GM19455 (cell line): Measurements from ENCODE around the gene MYOCD.
"Not testable (repeated sequence)": the region's sequence is repeated elsewhere in the genome, so short reads cannot be mapped to it uniquely, and the experiment has no call there.

Experiments
- ATAC-seq: cut with Tn5 transposase; IDR thresholded peaks from one replicate; pipeline ENCODE4 v1.9.1; 2021; ENCODE audit not compliant: unreplicated experiment

MYOCD gene, protein sequence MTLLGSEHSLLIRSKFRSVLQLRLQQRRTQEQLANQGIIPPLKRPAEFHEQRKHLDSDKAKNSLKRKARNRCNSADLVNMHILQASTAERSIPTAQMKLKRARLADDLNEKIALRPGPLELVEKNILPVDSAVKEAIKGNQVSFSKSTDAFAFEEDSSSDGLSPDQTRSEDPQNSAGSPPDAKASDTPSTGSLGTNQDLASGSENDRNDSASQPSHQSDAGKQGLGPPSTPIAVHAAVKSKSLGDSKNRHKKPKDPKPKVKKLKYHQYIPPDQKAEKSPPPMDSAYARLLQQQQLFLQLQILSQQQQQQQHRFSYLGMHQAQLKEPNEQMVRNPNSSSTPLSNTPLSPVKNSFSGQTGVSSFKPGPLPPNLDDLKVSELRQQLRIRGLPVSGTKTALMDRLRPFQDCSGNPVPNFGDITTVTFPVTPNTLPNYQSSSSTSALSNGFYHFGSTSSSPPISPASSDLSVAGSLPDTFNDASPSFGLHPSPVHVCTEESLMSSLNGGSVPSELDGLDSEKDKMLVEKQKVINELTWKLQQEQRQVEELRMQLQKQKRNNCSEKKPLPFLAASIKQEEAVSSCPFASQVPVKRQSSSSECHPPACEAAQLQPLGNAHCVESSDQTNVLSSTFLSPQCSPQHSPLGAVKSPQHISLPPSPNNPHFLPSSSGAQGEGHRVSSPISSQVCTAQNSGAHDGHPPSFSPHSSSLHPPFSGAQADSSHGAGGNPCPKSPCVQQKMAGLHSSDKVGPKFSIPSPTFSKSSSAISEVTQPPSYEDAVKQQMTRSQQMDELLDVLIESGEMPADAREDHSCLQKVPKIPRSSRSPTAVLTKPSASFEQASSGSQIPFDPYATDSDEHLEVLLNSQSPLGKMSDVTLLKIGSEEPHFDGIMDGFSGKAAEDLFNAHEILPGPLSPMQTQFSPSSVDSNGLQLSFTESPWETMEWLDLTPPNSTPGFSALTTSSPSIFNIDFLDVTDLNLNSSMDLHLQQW

DNA sequence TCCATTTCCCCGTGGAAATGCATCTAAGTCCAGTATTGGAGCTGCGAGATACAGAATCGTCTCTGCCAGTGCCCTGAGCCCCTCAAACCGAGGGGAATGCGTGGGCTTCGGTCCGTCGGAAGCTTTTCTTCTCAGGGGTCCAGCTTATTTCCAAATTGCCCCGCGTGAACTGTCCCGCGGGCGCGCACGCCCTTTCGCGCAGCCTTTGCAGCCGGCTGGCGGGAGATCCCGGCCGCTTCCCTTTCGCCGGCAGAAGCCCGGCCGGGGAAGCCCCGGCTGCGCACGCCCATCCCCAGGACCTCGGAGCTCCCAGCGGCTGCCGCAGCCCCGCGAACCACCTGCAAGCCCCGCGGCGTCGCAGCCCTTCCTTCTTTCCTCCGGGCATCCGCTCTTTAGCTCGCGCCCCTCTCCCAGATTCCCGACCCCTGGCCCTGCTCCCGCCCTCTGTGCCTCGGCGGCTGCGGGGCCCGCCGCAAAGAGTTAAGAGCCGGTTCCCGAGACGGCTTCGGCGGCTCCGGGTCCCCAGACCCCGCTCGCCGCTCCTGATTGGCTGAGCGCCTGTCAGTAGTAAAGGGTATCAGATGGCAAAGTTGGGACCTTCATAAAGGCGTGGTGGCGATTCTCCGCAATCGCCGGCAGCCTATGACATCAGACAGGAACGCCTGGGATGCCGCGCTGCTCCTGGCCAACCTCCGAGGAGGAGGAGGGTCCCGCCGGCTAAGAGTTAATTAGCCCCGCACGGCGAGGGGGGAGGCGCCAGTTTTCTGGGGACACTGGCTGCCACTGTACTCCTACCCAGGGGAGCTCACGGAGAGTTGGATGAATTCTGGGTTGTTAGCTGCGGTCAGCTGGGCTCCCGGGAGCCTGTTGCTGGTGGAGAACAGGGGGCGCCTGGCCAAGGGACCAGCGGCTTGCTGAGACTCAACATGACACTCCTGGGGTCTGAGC, at the start of gene MYOCD:
Gene MYOCD (plus strand): TSS at position 628 of the 948 bp plus-strand sequence. CDS start 299 bp downstream, at position 927.
- ATAC-seq: no peak

DNA sequence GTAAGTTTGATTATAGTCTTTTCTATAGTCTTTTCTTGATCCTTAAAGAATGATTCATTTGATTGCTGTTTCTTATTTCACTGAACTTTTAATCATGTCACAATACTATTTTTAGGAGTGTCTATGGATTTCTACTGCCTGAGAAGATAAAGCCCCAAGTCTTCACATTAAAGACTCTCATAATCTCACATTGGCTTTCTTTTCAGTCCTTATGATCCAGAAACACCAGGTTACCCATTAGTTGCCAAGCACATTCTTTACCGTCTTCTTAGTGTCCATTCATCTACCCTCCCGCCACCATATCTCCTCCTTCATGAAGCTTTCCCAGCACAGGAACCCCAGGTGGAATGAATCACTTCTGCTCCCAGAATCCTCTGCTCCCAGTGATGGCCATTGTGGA, 49.5 kb upstream of the MYOCD start:
- ATAC-seq: no peak

DNA sequence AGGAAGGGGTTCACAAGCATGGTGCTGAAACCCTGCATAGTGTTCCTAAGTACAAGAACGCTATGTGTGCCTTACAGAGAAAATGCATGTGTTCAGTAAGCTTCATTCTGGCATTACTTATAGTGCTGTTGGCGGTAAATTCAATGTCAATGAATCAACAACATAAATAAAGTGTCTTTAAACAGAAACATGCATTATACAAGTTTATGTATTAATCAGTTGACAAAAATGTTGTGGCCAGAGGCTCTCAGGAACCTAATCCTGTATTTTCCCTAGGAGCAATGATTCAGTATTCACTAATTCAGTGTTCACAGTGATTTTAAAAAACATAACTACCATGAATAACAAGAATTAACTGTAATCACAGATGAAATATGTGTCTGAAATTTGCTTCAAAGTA, 47.1 kb upstream of the MYOCD start:
- ATAC-seq: no peak

DNA sequence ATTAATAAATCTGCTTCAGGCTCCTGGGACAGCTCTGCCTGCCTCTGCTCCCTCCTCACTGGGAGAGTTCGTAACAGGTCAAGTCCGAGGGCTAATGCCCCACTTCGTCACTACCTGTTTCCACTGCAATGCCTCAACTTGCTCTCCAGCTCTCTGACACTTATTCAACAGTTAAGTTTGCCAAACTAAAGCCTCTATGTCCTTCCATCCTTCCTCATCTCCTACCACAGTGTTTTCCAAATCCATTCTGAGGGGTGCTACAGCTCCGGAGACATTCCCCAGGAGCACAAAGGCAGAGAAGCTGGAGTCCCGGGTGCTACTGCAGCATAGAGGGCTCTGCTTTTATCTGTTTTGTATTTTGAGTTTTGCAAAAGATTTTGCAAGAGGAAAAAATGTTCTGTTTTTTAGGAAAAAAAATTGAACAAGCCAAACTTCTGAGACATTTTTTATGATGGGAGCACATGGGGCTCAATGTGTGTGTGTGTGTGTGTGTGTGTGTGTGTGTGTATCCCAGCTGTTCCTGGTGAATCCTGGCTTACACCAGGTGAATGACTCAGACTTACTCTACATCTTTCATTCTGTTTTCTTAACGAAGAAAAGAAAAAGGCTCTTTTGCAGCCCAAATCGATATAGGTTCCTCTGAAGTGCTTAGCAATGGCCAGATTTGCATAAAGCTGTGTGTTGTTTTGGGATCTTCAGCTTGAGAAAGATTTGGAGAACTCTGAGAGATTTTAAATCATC, 46.1 kb upstream of the MYOCD start:
- no peak for ATAC-seq

DNA sequence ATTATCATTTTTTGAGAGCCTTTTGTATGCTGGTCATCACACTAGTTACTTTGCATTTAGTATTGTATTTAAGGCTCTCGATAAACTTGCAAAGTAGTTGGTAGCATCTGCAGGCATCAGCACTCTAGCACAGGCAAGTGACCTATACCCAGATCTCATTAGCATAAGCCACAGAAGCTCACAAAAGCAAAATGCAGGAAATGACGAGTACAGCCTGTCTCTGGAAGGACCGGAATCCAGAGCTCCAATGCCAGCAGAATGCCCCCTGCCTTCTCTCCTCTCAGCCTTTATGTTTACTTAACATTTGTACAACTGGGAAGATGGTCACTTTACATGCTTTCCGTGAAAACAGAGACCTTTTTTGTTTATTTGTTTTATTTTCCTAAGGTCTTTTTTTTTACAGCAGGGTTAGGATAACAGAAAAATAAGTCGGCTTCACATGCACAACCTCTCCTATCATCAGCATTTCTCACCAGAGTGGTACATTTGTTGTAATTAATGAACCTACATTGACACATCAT, 45.4 kb upstream of the MYOCD start:
- no peak for ATAC-seq

DNA sequence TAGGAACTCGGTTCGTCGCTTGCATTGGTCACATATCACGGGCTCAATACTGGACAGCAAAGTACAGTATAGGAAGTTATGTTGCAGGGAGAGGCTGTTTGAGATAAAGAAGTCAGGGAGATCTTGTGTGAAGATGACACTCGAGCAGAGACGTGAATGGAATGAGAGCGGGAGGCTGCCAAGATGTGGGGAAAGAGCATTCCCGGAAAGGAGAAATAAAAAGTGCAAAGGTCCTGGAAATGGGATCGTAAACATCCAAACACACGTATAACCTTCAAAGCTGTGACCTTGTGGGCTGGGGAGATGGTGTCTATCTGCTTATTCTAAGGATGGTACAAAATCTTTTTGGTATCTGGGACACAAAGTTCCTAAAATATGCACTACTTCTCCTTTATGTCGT, 43.0 kb upstream of the MYOCD start:
- ATAC-seq: no peak

DNA sequence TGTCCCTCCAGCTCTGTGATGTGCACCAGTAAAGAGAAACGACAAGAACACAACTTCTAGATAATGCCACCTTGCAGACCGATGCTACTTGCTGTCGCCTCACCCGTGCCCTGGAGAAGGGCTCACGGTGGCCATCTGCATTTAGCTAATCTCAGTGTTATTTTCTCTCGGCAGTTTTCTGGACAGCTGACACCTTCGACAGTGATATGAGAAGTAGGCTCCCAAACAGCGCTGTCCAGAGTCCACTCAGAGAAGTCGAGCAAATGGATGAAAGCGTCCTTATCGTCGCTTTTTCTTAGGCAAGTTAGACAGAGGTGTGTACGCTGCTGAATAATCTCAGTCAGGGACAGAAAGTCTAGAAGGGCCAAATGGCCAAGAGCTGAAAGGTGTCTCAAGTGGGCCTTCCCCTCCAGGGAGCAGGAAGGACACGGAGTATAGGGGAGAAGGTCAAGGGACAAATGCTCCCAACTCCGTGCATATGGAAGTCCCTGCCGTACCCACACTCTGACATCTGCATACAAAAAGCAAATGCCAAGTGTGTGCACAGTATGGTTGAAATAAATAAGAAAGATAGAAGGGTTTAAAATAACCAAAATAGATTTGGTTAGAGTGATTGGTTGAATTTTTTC, 42.4 kb upstream of the MYOCD start:
- no peak for ATAC-seq

DNA sequence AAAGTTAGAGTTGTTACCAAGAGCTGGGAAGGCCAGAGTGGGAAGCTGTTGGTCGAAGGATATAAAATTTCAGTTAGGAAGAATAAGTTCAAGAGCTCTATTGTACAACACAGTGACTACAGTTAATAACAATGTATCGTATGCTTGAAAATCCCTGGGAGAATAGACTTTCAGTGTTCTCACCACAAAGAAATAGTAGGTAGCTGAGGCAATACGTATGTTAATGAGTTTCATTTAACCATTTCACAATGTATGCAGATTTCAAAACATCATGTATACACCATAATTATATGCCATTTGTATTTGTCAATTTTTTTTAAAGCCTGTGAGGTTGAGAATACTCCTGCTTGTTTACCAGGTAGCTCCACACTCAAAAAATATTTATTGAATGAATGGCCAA, 41.5 kb upstream of the MYOCD start:
- ATAC-seq: no peak

DNA sequence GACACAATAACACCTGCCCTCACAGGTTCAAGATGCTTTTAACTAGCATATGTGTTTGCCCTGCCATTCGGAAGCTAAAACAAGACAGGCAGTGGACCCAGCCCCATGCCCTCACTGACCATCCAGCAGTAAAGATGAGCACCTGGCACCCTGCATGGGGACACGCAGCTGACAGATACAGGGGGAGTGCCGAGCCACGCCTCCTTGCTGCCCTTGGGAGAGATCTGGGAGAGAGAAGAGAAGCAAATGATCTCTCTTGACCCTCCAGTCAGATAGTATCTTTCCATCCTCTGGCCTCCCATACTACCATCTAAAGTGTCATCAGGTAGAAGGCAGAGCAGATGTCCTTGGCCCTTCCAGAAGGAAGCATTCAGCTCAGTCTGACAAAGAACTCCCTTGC, 40.6 kb upstream of the MYOCD start:
- ATAC-seq: no peak

DNA sequence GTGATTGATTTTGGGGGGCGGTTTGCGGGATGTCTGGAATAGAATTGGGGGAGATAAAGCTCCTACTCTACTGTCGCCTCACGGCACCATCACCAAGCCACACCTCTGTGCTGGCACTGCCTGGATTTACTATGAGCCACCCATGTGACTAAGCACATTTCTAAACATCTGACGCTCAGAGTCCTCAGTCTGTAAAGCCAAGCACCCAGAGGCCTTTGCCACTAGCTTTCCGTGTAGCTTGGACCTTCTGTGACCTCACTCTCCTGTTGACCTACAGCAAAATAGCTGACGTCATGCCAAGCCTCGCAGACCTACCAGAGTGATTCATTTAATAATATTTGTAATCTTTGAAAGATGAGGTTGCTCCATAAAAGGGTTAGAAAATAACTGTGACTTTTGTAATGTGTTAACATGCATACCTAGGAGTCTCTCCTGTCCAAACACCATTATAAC, 38.5 kb upstream of the MYOCD start:
- ATAC-seq: no peak

DNA sequence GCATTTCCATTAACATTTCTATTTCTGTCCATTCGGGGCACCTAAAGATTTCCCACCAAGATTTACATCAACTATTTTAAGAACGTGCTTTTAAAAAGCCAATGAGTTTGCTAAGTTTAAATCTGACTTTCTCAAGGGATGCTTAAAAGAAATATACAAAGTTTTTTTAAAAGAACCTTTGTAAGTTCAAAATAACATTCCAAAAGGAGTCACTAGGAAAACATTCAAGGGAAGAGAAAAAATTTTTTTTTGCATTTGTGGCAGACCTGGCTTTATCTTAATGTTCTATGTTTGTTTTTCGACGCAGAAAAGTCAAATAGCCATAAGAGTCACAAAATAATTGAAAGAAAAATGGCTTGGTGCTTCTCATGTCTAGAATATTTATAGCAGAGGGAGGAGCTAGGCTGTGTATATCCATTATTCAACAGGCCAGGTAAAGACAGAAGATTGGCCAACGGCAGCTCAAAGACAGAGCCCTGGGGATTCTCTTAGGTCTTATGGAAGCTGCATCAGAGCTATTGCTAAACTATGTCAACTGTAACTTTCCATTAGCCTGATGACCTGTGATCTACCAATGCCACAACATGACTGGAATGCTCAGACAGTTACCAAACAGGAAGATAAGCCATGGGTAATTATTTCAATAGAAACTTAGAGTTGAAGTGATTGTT, 37.8 kb upstream of the MYOCD start:
- no peak for ATAC-seq

DNA sequence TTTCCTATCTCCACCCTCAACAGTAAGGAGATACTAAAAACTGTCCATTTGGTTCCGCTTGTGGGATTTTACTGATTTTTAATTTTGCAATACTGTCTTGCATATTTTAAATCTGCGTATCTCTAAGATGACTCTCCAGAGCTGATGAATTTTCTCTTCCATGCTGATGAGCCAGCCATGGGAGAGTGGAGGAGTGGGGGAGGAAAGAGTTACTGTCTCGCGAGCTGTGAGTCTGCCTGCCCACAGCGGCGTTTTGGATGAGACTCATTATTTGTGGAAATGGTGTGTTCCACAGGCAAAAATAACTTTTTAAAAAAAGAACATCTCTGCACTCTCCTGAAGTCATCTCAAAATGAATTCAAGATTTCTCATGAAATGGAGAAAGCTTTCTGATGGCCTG, 34.6 kb upstream of the MYOCD start:
- ATAC-seq: no peak

DNA sequence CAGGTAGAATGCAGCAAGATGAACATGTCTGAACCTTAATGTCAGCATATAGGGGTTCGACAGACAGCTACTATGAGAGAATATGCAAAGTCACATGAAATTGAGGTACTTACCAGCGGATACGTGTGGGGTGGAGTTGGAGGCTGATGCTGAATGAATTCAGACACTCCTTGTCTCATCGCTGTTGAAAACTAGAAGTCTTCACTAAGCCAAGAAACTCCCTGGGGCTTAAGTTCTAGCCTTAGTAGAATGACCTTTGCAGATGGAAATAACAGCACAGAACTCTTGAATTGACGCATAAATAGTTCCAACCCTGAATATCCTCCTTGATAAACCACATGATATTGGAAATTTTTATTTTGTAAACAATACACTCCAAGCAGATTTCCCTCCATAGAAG, 32.9 kb upstream of the MYOCD start:
- no peak for ATAC-seq

DNA sequence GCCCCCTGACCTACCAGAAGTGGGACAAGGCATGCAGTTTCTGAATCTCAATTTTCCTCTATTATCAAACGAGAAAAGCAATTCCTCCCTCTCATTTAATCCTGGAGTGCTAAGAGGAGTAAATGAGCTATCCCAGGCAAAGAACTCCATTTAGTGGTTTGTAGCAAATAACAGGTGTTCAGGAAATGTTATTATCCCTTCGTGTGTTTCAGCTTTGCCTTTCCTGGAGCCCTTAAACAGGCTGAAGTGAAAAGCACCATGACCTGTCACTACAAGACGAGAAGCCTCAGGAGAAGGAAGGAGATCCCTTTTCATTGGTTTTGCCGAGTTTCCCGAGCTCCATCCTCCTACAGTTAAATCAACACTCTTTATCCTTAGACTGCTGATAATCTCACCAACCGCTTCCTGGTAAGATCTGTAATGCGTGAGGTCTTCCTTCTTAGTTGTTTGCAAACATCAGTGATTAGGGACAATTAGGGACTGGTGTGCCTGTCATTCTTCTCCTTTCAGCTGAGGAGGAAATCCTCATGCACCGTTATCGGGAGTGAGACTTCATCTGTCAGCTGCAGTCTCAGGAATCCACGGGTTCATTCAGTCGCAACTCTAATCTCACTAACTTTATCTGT, 30.8 kb upstream of the MYOCD start:
- no peak for ATAC-seq

DNA sequence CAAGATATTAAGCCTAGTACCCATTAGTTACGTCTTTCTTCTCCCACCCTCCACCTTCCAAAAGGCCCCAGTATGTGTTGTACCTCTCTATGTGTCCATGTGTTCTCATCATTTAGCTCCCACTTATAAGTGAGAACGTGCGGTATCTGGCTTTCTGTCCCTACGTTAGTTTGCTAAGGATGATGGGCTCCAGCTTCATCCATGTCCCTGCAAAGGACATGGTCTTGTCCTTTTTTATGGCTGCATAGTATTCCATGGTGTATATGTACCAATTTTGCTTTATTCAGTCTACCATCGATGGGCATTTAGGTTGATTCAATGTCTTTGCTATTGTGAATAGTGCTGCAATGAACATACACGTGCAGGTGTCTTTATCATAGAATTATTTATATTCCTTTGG, 29.7 kb upstream of the MYOCD start:
- not testable (repeated sequence) for ATAC-seq

DNA sequence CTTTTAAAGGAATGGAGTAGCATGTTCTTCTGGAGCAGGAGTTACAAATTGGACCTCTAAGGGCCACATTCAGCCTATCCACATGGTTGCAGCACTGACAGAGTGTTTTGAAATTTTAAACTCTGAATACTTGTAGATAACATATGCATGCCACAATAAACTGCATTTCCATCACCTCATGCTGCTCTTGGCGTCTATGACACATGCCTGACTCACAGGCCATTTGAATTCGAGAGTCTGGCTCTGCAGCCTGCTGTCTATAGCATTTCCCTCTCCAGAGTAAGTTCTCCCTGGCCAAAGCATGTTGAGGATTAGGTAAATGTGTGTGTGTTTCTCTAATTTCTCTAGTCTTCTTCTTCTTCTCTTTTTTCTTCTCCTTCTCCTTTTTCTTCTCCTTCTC, 28.7 kb upstream of the MYOCD start:
- ATAC-seq: no peak

DNA sequence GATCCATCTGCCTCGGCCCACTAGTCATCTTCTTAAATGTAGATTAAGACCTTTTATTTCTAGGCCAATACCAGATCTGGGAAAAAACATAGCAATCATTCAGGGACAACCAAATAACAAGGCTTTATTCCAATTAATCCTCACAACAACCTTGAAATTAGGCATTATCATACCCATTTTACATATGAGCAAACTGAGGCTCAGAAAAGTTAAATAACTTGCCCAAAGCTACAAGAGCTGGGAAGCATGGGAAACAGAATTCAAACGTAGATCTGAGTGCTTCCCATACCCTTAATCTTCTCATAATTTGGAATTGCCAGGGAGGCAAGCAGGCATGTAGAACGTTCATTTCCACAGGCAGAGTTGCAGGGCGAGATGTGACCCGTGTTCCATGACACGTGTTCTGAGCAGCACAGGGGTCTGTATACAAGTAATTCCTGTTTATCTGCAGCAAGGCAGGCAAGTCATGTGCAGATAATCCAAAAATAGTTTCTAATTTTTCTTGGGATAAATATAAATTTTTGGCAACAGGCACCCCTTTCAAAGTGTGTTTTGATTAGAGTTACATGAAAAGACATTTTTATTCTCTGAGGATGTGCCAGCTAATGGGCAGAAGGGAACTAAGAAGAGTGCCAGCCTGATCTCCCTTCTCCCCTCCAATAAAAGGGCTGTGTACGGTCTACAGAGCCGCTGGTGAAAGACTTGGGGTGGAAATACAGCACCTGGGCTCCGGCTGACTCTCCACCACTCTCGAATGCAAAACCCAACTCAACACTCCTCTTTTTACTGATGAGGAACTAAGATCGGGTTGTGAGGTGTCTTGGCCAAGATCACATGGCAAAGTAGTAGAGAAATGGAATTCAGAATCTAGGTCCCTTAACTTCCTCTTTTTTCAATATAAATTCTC, 27.7 kb upstream of the MYOCD start:
- ATAC-seq: no peak
